HG02610 (cell line): ENCODE data around the gene PHETA2.

Experiments used
- ATAC-seq: cut with Tn5 transposase; IDR thresholded peaks from one replicate; pipeline ENCODE4 v1.9.1; 2021; ENCODE audit warnings: mild to moderate bottlenecking, moderate library complexity; ENCODE audit not compliant: unreplicated experiment

PHETA2 gene, protein sequence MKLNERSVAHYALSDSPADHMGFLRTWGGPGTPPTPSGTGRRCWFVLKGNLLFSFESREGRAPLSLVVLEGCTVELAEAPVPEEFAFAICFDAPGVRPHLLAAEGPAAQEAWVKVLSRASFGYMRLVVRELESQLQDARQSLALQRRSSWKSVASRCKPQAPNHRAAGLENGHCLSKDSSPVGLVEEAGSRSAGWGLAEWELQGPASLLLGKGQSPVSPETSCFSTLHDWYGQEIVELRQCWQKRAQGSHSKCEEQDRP

DNA sequence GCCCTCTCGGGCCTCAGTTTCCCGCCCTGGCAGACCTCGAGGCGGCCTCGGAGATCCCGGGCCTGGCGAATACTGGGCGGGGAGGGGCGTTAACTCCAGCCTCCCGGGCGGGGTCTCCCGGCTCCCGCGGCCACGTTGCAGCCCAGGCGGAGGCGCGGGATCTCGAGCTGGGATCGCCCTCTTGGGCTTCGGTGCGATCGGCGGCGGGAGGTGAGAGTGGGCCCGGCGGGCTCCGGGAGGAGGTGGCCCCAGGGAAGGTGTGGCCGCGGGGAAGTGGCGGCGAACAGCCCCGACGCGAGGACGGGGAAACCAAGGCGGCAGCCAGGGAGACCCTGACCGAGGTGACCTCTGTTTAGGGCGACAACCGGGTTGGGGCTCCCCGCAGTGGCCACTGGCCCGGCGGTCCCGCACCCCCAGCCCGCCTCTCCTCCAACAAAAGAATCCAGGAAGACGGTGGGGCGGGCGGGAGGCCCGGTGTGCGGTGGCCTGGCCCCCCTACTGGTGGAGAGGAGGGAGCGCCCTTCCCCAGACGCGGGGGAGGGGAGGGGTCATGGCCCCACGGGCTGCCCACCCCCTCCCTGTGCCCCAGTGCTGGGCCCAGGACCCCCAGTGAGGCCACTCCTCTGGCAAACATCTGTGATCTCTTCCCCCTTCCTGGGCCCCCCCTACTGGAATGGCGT is at the start of gene PHETA2:
TSS of gene PHETA2 (plus strand) at position 117 of the 680 bp plus-strand sequence. CDS start 3,046 bp downstream, outside the sequence.
- no peak for ATAC-seq

DNA sequence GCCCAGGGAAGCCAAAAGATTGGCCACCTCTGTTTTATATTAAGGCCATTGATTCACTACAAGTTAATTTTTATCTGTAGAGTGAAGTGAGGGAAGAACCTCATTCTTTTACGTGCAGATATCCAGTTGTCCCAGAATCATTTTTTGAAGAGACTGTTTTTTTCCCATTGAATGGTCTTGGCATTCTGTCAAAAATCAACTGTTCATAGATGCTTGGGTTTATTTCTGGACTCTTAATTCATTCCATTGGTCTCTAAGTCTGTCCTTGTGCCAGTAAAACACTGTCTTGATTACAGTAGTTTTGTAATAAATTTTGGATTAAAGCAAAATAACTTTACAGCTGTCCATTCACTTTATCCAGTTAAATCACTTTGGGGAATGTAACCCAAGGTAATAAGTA is 48.6 kb upstream of the PHETA2 start:
- no peak for ATAC-seq

GRCh38 chr22:42026705-42027104 is 47.3 kb upstream of the PHETA2 start:
- no peak for ATAC-seq

DNA sequence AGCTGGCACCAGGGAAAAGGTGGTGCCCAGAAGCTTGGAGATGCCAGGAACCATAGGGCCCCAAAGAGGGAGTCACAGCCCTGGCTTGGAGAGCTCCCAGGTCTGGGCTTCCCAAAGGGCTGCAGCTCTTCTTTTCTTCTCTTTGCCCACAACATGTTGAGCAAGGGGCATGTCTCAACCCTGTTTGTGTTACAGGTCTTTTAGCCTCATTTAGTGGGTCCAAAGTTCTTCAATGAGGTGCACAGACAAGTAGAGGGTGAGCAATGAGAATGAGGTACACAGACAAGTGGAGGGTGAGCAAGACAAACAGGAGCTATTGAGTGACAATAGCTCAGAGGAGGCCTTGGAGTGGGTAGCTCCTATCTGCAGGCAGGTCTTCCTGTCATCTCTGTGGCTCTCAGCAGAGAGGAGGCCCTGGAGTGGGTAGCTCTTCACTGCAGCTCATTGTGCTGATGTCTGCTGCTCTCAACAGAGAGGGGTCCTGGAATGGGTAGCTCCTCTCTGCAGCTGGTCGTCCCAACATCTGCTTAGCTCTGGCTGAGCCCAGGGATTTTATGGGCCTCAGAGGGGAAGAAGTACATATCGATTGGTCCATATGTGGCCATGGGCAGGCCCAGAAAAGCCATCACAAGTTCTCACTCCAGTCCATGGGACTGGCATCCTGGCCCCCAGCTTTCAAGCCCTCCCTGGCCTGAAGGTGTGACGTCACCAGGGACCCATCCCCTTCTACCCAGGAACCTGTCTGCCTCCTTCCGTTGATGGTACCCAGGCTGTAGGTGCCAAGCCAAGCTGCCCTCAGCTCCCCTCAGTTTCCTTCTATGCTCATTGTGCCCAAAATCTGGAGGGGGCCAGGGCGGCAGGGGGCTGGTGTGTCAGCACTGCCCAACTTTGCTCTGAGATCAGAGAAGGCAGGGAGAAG is 40.5 kb upstream of the PHETA2 start:
- ATAC-seq: no peak

DNA sequence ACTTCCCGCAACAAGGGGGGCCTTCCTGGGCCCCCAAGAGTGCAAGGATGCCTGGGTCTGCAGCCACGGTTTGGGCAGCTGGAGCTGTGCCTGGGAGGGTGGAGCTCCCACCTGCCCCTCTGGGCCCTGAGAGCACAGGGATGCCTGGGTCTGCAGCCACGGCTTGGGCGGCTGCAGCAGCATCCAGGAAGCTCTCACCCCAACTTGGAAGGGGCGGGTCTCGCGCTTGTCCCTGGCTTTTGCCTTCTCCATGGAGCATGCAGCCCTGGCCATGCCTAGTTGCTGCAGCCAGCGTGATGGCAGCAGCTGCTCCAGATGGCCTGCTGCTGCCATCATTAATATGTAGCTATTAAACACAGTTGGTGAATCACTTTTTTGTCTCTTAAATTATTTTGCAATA is 38.8 kb upstream of the PHETA2 start:
- ATAC-seq: no peak

- ATAC-seq: no peak
Observed at GRCh38 chr22:42039271-42039670, 34.8 kb upstream of the PHETA2 start.

DNA sequence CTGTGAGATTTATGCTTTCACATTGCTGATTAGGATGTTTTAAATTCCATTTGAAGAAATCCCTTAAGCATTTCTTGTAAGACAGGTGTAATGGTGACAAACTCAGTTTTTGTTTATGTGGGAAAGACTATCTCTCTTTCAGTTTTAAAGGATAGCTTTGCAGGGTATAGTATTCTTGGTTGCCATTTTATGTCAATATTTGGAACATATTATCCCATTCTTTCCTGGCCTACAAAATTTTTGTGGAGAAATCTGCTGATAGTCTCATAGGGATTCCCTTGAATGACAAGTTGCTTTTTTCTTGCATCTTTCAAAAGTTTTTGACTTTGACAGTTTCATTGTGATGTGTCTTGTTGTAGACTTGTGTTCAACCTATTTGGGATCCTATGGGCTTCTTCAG is 32.3 kb upstream of the PHETA2 start:
- ATAC-seq: no peak

DNA sequence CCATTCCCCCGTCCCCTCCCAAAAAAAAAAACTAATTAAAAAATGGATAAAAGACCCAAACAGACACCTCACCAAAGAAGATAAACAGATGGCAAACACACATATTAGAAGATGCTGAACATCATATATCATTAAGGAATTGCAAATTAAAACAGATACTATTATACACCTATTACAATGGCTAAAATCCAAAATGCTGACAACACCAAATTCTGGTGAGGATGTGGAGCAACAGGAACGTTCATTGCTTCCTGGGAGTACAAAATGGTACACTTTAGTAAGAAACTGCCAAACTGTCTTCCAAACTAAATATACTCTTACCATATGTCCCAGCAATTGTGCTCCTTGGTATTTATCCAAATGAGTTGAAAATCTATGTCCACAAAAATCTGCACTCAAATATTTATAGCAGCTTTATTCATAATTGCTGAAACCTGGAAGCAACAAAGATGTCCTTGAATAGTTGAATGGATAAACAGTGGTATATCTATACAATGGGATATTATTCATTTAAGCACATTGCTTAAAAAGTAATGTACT is 23.3 kb upstream of the PHETA2 start:
- no peak for ATAC-seq

DNA sequence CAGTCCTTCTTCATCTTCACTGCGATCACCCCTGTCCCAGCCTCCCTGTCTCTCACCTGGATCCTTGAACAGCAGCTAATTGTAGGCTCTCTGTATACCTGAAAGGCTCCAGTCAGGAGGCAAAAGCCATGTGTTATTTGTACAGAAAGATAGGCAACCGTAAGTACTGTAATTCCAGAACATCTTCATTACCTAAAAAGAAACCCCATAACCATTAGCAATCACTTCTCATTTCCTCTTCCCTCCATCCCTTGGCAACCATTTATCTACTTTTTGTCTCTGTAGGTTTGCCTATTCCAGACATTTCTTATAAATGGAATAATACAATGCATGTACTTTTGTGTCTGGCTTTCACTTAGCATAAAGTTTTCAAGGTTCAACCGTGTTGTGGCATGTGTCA is 21.3 kb upstream of the PHETA2 start:
- no peak for ATAC-seq

DNA sequence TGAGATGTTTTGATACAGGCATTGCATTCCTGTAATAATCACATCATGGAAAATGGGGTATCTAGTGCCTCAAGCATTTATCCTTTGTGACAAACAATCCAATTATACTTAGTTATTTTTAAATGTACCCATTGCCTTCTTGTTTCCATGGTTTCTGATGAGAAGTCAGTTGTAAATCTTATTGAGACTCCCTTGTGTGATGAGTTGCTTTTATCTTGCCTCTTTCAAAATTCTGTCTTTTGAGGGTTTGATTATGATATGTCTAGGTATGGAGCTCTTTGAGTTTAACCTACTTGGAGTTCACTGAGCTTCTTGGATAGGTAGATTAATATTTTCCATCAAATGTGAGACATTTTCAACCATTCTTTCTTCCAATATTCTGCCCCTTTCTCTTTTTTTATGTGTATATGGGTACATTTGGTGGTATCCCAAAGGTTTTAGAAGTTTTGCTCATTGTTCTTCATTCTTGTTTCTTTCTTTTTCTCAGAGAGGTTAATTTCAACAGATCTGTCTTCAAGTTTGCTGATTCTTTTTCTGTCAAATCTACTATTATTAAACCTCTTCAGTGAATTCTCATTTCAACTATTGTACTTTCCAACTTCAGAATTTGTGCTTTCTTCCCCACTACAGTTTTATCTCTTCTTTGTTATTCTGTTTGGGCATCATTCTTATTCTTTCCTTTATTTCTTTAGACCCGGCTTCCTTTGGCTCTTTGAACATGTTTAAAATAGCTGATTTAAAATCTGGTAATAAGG is 17.1 kb upstream of the PHETA2 start:
- ATAC-seq: no peak

DNA sequence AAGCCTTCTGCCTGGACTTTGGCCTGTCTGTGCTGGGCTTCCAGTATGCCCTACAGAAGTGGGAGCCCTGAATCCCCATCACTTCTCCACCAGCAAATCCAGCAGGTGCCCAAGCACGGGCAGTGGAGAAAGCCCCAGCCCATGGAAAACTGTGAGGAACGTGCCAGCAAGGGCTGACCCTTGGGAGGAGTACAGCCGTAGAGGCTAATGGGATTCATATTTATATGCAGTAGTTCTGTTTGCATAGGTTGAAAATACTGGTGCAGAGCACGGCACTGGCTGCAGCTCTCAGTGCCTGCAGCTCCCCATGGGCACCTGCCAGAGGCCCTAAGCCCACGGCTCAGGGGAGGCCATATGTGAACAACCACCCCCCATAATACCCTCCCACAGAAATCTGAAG is 13.6 kb upstream of the PHETA2 start:
- ATAC-seq: no peak

DNA sequence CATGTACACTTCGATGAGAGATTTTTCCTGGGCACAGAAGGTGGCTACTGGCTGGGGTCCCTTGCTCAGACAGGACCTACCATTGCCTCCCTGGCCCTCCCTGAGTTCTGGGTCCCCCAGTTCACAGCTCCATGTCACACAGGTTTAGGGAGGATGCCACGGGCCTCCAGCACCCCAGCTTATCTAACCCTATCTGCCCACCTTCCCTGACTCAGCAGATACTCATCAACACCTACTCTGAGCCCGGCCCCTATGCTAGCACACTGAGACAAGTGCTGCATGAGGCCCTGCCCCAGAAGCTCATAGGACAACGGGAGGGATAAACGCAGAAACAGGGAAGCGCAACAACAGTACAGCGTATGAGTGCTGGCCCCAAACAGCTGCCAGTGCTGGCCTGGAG is 13.0 kb upstream of the PHETA2 start:
- no peak for ATAC-seq

DNA sequence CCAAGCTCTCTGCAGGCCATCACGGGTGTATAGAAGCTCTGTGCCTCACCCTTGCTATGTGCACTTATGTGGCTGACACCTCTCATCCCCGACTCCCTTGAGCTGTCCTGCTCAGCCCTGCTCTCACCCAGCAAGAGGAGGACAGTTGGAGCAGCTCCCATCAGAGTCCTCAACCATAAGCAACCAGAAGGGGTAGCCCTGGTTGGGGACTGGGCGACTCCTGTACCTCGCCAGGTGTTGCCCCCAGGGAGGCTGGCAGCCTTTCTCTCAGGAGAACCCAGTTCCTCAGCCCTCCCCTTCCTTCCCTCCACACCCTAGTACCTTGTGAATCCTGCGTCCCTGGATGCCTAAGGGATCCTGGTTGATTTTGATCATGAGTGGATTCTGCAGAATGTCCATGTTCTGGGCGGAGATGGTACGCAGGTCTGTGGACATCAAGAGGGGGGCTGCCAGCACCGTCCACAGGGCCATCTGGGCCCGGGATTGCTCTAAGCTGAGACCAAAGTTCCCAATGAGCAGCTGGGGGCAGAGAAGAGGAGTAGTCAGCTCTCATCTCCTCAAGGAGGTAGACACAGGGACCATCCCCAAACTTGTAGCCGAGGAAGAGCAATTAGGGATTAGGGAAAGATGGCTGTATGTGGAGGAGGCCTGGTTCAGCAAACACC is 11.4 kb upstream of the PHETA2 start:
- no peak for ATAC-seq

DNA sequence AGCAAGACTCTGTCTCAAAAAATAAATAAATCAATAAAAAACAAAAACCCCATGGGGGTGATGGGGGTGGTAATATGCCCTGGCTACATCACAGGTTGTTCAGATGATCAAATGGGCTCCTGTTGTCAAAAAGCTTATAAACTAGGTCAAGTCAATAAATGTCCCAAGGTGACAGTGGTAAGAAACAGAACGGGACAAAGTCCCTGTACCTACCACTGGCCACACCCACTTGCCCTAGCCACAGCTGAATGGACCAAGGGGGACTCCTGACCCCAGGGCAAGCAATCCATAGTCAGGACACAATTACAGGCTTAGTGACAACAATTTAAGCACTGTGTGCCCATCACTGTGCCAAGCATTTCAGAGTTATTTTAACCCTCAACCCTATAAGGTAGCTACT is 9.4 kb upstream of the PHETA2 start:
- ATAC-seq: no peak

GRCh38 chr22:42065438-42066125 is 8.5 kb upstream of the PHETA2 start:
- ATAC-seq: no peak

DNA sequence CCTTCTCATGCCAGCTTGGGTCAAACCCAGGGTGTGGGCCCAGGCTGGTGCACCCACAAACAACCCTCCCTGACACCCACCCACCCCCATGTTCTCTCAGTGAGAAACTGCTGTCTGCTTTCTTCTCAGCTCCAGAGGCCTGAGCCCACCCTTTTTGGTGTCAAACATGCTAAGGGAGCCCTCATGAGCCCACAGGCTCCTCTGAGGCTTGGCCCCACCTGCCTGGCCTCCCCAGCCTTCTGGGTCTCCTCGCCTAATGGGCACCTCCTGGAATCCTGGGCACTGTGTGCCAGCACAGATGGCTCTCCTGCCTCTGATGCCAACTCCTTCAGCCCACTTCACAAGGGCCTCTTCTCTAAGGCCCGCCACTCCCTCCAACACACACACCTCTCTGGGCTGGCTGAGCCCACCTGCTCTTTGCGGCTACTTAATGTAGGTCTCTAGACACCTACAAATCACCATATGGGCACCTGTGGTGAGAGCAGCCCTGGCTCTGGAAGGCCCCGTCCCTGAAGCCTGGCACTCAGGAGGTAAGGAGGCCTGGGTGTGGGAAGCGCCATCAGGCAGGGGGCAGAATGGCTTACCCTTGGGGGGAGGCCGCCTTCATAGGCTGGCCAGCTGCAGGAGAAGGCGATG is 7.8 kb upstream of the PHETA2 start:
- ATAC-seq: no peak

GRCh38 chr22:42066937-42067336 is 7.1 kb upstream of the PHETA2 start:
- ATAC-seq: no peak

DNA sequence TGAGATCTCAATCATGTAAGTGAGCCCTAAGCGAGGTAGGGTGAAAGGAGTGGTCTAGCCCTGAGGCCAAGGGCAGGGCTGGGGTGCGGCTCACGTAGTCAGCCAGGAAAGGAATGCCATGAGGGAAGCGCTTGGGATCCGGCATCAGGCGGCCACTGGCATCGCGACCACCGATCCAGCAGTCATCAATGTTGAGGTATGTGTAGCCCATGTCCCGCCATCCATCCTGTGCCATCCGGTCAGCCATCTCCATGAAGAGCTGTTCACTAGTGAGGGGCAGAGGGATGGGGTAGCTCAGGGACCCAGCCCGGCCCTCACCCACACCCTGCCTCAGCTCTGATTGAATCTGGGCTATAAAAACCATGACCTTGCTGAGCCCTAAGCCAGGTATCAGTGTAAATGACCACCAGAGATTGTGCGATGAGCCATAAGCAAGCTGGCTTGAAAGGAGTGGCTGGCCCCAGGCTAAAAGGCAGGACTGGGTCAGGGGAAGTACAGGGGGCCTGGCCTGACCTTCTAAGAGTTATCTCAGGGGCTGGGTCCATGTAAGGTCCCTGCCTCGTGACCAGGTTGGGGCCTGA is 6.3 kb upstream of the PHETA2 start:
- no peak for ATAC-seq

- ATAC-seq: no peak
Observed at GRCh38 chr22:42068291-42068690, 5.8 kb upstream of the PHETA2 start.
